Measurements from ENCODE around the gene TNFRSF17.

TNFRSF17 gene

DNA sequence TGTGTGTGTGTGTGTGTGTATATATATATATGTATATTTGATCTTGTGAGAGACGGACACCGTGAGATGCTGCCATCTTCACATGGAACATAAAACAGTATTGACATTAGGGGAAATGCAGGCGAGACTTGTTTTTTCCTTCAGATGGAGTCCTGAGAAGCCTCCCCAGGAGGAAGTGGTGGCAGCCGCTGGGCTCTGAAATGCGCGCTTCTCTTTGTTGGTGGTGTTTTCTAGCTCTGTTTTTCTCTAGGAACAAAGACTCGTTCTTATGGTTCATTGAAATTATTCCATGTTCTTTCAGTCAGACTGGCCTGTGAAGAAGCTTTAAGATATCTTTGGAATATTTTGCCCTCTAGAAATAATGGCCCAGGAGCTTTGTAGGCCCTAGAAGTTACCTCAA, 44.5 kb downstream of the TNFRSF17 start:
- no peak for DNase-seq

DNA sequence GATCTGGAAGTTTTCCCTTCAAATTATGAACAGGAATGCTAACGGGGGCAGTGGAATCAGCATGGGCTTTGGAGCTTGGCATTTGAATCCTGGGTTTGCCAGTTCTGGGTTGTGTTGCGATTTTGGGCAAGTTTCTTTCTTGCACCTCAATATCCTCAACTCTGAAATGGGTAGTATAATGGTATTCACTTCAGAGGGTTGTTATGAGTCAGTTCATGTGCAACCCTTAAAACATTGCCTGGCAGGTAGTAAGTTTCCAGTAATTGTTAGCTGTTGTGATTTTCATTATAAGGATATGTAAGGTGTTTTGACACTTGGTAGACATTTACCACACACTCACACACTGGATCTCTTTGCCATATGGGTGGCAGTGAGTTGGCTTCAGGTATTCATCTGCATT, 44.9 kb downstream of the TNFRSF17 start:
- DNase-seq: no peak

DNA sequence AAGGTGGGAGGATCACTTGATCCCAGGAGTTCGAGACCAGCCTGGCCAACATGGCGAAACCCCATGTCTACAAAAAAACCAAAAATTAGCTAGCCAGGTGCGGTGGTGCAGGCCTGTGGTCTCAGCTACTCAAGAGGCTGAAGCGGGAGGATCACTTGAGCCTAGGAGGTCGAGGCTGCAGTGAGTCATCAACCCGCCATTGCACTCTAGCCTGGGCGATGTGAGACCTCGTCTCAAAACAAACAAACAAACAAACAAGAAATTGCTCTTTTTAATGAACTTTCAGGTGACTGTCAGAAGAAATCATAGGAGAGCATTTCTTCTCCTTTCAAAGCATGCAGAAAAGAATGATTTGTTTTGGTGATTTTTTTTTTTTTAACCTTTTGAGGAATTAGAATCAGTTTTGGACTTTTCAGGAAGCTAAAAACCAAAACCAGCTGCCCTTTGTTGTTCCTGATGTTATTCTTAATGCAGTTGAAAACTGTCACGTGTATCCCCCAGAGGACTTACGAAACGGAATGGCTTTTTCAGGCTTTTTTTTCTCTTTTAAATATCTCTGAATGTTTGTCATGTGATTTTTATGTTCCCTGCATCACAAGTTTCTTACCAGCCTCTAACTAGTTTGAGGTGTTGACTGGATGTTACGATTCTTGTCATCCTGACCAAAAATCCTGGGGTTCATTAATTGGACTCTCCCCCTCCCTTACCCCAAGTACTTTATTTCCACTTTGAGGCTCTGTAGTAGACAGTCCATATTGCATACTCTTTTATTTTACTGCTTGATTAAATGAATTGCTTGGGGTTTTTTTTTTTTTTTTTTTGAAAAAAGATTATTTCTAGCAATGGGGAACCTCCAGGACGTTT, 45.6 kb downstream of the TNFRSF17 start:
- DNase-seq: no peak

DNA sequence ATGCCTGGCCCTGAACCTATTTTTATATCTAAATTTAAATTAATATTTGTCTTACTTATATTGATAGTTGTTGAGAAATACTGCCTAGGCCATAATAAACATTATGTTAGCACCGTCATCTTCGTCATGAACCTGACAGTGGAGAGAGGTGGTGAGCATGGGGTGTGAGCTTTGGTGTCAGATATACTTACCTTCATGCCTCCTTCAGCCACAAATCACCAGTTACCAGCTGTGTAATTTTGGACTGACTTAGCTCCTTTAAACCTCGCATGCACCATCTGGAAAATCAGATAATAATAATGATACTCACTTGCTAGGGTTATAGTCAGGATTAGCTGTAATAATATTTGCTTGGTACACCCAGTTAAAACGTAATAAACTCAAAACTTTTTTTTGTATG, 46.6 kb downstream of the TNFRSF17 start:
- peak; percentile 35 to 65 for DNase-seq

DNA sequence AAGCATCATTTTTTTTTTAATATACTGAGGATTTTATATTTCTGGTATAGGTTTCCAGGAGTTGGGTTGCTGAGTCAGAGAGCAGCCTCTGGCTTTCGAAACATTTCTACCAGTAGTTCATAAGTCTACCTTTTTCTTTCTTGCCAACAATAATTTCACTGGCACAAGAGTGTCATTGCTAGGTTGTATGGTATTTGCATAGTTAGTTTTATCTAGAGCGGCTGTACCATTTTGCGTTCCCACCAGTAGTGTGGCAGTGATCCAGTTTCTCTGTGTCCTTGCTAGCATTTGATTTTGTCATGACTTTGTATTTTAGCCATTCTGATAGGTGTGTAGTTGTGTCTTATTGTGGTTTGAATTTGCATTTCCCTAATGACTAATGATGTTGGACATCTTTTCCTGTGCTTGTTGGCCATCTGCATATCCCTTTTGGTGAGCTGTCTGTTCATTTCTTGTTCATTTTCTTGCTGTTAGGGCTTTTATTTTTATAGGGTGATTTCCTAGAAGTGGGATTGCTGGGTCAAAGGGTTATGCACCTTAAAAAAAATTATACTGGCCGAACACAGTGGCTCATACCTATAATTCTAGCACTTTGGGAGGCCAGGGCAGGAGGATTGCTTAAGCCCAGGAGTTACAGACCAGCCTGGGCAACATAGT, 51.4 kb downstream of the TNFRSF17 start:
- DNase-seq: no peak

DNA sequence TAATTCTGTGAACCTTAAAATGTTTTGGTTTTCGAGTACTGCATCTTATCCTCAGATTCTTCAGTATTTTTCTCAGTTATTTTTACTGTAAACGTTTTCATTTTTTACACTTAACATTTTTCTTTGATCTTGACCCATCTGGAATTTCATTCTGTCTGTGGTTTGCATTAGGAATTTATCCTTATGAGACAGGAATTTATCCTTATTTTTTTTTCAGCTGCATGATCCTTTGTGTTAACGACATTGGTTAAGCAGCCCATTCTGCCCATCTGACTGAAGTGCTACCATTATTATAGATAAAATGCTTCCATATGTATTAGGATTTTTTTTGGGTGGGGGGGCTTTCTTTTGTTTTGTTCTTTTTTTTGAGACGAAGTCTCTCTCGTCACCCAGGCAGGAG, 52.5 kb downstream of the TNFRSF17 start:
- no peak for DNase-seq
